Stimulated activated effector memory CD8-positive, alpha-beta T cell treated with anti-CD3 and anti-CD28 coated beads, Interleukin-12 subunit alpha, Interleukin-12 subunit beta, amount 100 ng/mL, for 72 hours (primary cell): ENCODE measurements around the gene CAMK1D.
A peak's percentile ranks its signal among the peaks of the same experiment; 100 is the strongest.

ENCODE experiments used
- ATAC-seq: fragments of 150-1000 bp; cut with Tn5 transposase; 2 replicates; pipeline ENCODE4 v1.10.0; 2021
- DNase-seq, 2 donors: peaks; one replicate each; pipeline ENCODE4 v3.0.0; 2021 to 2022; ENCODE audit warnings: low spot score in 2 of 2
- H3K27ac Mint-ChIP-seq: one replicate; pipeline ENCODE4 v1.8.0; 2022; ENCODE audit warnings: mild to moderate bottlenecking, mixed read lengths
- H3K36me3 Mint-ChIP-seq: one replicate; pipeline ENCODE4 v1.8.0; 2022; ENCODE audit warnings: mild to moderate bottlenecking, mixed read lengths
- H3K4me1 Mint-ChIP-seq: one replicate; pipeline ENCODE4 v1.8.0; 2022; ENCODE audit warnings: mixed read lengths
- H3K4me3 Mint-ChIP-seq: one replicate; pipeline ENCODE4 v1.8.0; 2022; ENCODE audit warnings: mild to moderate bottlenecking, mixed read lengths
- H3K9me3 Mint-ChIP-seq: one replicate; pipeline ENCODE4 v1.8.0; 2022; ENCODE audit warnings: mixed read lengths

The CAMK1D gene

DNA sequence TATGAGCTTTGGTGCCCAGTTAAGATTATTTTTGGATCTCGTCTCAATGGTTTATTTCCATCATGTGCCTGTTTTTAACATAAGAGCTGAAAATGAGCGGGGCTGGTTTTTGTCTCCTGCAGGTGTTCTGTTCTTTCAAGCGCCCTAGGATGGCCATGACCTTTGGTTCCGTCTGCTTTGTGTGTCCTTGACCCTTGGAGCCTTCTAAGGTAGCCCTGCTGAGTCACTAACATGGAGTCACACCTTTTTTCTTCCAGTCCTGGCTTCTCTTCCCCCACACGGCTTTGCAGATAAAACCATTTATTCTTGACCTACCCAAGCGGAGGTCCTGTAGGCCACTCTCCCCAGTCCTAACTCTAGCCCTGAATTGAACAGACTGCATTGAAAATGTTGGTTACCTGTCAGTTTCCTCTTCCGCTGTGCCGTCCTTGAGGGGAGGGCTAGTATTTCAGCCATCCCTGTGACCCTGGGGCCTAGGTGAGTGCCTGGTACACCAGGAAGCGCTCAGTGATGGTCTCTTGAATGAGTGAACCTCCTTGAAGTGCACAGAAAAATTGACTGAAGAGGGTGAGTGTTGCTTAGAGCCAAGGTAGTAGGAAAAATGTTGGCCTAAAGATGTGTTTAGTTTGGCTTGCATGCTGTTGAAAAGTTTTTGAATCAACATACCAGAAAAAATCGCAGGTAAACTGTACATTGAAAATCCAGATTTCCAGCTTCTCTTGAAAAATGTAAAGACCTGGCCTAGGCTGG is 48.0 kb downstream of the CAMK1D start:
- Mint-ChIP-seq H3K27ac (no peak overlapping the region), H3K4me3 (no peak overlapping the region), H3K36me3 (no peaks in the 10 kb centered on the region), H3K9me3 (no peaks in the 10 kb centered on the region), H3K4me1 (peaks cover 29% of the 10 kb centered on the region)
- DNase-seq (no peak), ATAC-seq (no peak)

DNA sequence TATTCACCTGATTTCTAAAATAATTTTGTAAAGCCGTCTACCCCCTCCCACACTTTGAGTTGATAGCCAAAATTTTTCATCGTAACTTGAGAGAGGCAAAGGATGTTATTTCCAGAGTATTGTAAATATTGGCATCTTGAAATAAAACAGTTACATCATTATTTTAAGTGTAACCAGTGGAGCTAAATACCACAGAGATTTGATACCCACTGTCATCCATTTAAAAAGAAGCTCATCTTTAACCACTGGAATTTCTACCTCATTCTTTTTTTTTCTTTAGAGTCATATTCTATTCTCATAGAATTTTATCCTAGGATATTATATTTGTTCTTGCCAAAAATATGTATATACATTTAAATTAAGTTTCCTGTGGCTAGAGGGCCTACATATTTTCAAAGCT is 48.6 kb downstream of the CAMK1D start:
- Mint-ChIP-seq H3K4me1 (peaks cover 29% of the 10 kb centered on the region), H3K9me3 (no peaks in the 10 kb centered on the region), H3K36me3 (no peaks in the 10 kb centered on the region), H3K27ac (no peak overlapping the region), H3K4me3 (no peak overlapping the region)
- ATAC-seq: no peak
- no peak for DNase-seq

DNA sequence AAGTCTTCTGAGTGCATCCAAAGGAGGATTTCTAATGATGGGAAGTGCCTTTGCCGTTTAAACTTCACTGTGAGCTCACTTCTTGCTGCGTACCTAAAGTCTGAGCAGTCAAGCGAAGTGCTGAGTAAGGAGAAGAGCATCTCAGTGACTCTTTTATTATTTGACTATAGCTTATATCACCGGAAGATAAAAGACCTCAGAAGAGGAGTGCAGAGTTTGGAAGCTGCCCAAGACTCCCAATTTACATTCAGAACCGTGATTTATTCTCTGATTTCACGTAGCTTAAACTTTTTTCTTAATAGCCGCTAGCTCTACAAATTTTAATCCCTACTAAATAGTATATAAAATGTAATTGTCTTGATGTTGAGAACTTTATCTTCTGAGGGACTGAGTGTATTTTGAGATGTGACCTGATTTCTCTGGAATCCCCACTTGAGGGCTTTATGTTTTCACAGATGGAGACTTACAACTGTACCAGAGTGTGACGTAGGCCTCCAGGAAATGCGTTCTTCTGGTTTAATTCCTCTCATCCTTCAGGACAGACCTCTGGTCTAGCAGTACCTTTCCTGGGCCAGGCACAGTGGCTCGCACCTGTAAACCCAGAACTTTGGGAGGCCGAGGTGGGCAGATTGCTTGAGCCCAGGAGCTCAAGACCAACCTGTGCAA is 51.1 kb downstream of the CAMK1D start:
- DNase-seq: no peak
- Mint-ChIP-seq H3K27ac (no peak overlapping the region), H3K9me3 (no peaks in the 10 kb centered on the region)

DNA sequence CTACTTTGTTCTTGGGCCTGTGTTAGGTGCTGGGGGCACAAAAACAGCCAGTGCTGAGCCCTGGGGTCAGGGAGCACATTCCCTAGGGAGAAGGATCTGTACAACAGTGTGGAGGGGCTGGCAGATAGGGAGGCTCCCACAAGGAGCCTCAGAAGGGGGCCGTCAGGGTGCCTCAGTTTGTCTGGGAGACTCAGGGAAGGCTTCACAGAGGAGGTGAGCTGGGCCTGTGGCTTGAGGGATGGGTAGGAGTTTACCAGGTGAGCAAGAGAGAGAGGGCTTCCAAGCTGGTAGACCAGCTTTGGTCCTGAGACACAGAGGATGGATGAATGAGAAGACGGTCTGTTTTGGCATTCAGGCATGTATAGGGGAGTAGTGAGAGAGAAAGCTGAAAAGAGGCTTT is 52.1 kb downstream of the CAMK1D start:
- Mint-ChIP-seq H3K27ac (no peak overlapping the region), H3K36me3 (peaks cover under 1% of the 10 kb centered on the region), H3K4me3 (no peak overlapping the region), H3K4me1 (peaks cover 38% of the 10 kb centered on the region), H3K9me3 (no peaks in the 10 kb centered on the region)
- no peak for ATAC-seq
- DNase-seq: no peak

More for the DNA sequence above, 51.1 kb downstream of the CAMK1D start:
- H3K4me1 Mint-ChIP-seq: peaks cover 35% of the 10 kb centered on the region
- no peak overlapping the region for H3K4me3 Mint-ChIP-seq
- H3K36me3 Mint-ChIP-seq: no peaks in the 10 kb centered on the region
- no peak for ATAC-seq

DNA sequence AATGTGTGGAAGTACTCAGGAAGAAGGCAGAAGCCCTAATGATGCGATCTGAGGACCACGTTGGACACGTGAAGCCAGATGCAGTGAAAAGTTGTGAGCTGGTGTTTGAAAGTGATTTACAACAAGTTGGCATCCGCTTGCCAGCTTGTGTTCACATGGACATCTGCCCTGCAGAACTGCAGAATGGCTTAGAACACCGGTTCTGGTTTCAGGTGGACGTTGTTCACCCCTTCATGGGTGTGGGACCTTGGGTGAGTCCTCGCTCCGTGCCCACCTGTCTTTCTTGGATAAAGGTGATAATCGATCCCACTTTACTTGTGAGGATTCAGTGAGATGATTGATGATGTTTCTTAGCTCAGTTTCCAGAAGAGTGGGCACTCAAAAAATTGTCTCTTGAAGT is 53.8 kb downstream of the CAMK1D start:
- H3K36me3 Mint-ChIP-seq: peaks cover 11% of the 10 kb centered on the region
- no peak for ATAC-seq
- no peak for DNase-seq
- peaks cover 48% of the 10 kb centered on the region for H3K4me1 Mint-ChIP-seq
- no peaks in the 10 kb centered on the region for H3K9me3 Mint-ChIP-seq
- no peak overlapping the region for H3K4me3 Mint-ChIP-seq
- no peak overlapping the region for H3K27ac Mint-ChIP-seq

DNA sequence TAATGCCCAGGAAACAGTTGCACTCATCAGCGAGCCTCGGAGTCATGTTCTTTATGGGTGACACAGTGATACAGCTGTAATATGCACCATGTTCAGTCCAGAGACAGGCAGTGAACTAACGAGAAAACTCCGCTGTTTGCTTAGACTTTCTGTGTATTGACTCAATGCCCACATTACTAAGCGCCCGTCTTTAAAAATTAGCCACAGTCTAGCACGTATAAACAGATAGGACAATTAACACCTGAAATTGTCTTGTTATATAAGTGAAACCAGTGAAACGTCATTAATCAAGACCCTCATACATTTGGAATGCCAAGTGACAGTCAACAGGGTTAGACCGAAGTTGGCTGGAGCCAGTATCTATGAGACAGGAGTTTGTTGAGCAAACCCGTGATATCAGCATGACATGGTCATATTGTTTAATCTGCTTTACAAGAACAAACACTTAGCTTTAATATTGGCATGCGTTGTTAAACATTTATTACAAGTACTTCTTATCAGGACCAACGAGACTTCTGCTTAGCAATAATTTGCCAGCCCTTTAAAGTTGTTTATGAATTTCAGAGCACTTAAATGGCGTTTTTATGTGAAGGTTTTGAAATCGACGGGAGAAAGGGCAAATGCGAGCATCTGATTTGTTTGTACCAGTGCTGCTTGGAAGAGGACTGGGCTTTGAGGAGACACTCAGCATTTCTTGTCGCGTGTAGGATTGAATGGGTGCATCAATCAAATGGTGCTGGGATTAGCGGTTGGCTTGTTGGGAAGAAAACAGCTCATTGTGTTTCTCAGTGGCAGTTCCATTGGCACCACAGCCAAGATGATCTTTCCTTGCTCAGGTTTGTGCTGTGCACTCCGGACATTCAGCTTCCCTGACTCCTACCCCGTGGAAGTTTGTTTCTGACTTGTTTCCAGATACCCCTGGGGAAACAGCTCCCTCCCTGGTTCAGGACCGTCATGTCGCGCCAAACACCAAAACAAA is 56.3 kb downstream of the CAMK1D start:
- Mint-ChIP-seq H3K9me3 (no peaks in the 10 kb centered on the region), H3K4me3 (peak overlapping the region; percentile 36), H3K27ac (peak overlapping the region; percentile 43), H3K36me3 (peaks cover 11% of the 10 kb centered on the region), H3K4me1 (peaks cover 61% of the 10 kb centered on the region)
- ATAC-seq (no peak), DNase-seq (no peak)

DNA sequence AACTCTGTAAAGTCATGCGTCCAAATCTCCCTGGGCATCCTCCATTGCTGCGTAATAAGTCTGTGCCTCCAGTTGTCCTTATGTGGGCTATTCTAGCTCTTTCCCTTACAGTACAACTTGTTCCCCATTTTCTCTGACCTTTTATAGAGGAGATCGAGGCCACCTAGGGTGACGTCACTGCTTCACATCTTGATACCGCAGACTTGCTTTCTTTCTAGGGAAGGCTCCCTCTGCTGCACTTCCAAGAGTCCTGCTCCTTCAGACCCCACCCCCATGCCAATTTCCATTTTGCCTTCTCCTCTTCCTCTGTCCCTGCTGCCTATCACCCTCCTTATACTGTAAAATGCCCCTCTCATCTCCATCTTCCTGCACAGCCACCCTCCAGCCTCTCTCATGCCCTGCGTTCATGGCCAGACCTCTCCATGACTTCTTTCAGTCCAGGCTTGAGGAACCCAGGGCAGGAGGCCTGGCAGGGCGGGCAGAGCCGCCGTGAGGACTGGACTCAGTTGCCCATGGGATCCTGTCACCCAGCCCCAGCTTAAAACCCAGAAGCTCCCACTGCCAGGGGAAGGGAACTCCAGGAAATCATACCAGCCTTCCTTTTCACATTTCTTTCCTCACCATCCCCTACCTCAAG is 57.5 kb downstream of the CAMK1D start:
- ATAC-seq (no peak), DNase-seq (no peak)
- Mint-ChIP-seq H3K4me3 (no peak overlapping the region), H3K36me3 (peaks cover 11% of the 10 kb centered on the region), H3K4me1 (peaks cover 54% of the 10 kb centered on the region), H3K9me3 (no peaks in the 10 kb centered on the region), H3K27ac (peak overlapping the region; percentile 22)

DNA sequence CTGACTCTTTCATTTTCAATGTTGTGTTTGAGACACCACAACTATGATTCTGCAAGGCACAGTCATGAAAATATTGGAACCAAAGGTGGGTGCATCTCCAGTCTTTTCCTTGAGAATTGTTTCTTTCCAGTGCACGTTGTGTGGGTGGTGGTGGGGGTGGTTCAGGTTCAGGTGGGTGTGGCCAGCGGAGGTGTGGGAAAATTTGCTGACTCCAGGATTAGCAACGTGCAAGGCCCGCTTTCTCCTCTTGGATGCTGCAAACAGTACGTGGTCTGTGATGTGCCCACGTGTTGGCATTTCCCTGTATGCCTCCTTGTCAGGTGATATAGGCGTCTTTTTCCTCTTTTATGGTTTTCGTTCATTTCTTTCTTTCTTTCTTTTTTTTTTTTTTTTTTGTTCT is 59.1 kb downstream of the CAMK1D start:
- Mint-ChIP-seq H3K36me3 (peaks cover 16% of the 10 kb centered on the region), H3K4me1 (peaks cover 56% of the 10 kb centered on the region), H3K27ac (no peak overlapping the region)

DNA sequence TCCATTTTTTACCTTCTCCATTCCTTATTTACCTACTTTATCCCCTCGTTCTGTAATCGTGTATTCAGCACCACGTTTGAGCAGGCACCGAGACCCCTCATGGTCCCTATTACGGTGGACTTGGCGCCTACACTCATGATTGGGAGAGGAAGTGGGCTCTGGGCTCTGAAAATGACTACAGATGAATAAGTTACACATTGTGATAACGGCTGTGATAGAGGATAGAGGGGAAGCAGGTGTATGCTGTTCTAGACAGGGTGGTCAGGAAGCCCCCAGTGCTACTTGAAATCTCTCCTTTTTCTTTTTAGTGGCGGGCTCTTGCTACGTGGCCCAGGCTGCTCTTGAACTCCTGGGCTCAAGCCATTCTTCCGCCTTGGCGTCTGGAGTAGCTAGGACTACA is 59.8 kb downstream of the CAMK1D start:
- no peak overlapping the region for H3K4me3 Mint-ChIP-seq
- peaks cover 4% of the 10 kb centered on the region for H3K9me3 Mint-ChIP-seq
- DNase-seq (no peak), ATAC-seq (no peak)
- H3K4me1 Mint-ChIP-seq: peaks cover 58% of the 10 kb centered on the region
- H3K27ac Mint-ChIP-seq: peak overlapping the region; percentile 9
- H3K36me3 Mint-ChIP-seq: peaks cover 18% of the 10 kb centered on the region

More for the DNA sequence above, 59.1 kb downstream of the CAMK1D start:
- ATAC-seq (no peak), DNase-seq (no peak)
- peaks cover 3% of the 10 kb centered on the region for H3K9me3 Mint-ChIP-seq
- no peak overlapping the region for H3K4me3 Mint-ChIP-seq

DNA sequence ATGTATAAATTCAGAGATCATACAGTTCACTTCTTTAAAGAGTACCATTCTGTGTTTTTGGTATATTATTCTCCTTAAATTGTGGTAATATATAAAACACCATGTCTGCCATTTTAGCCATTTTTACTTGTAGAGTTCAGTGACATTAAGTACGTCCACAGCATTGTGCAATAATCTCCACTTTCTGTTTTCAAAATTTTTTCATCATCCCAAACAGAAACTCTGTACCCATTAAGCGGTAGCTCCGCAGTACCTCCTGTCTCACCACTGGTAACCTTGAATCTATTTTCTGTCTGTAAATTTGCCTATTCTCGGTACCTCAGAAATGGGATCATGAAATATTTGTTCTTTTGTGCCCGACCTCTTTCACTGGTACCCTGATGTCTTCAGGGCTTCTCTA is 60.3 kb downstream of the CAMK1D start:
- Mint-ChIP-seq H3K9me3 (peaks cover 4% of the 10 kb centered on the region), H3K36me3 (peaks cover 18% of the 10 kb centered on the region), H3K4me1 (peaks cover 53% of the 10 kb centered on the region), H3K4me3 (no peak overlapping the region), H3K27ac (no peak overlapping the region)
- DNase-seq (no peak), ATAC-seq (no peak)

DNA sequence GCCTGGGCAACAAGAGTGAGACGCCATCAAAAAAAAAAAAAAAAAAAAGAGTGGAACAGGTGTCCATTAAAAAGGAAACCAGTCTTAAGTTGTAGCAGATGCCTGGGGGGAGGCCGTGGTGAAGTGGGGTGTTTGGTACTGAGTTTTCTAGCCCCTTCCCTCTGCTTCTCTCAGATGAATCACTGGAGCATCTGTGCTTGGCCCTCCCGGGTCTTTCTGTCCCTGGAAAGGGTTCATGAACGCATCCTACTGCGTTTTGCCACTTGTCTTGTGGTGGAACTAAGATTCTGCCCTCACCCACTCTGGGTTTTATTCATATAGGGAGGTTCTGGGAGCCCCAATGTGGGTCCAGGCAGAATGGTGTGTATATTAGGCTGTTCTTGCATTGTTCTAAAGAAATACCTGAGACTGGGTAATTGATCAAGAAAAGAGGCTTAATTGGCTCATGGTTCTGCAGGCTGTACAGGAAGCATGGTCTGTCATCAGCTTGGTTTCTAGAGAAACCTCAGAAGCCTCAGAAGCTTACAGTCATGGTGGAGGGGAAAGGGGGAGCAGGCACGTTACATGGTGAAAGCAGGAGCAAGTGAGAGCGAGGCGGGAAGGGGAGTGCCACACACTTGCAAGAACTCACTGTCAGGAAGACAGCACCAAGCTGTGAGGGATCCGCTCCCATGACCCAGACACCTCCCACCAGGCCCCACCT is 63.5 kb downstream of the CAMK1D start:
- peak overlapping the region; percentile 2 for H3K4me3 Mint-ChIP-seq
- peak; percentile 96 for ATAC-seq
- H3K9me3 Mint-ChIP-seq: peaks cover 4% of the 10 kb centered on the region
- DNase-seq: peak; percentile 7 to 73
- H3K36me3 Mint-ChIP-seq: peaks cover 7% of the 10 kb centered on the region
- H3K4me1 Mint-ChIP-seq: peaks cover 31% of the 10 kb centered on the region
- peak overlapping the region; percentile 13 for H3K27ac Mint-ChIP-seq

DNA sequence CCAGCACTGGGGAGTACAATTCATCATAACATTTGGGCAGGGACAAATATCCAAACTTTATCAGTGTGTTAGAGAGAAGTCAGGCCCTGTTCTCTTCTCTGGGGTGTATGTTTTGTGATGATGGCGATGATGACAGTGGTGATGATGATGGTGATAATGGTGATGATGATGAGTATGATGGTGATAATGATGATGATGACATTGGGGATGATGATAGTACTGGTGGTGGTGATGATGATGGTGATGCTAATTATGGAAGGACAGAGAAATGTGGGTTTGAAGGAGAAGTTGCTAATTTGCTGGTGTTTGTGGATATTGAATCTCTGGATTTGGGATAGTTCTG is 64.0 kb downstream of the CAMK1D start:
- Mint-ChIP-seq H3K4me3 (peak overlapping the region; percentile 2), H3K9me3 (peaks cover 4% of the 10 kb centered on the region), H3K4me1 (peaks cover 31% of the 10 kb centered on the region), H3K36me3 (peaks cover 7% of the 10 kb centered on the region), H3K27ac (peak overlapping the region; percentile 13)
- ATAC-seq (peak; percentile 83), DNase-seq (no peak)

DNA sequence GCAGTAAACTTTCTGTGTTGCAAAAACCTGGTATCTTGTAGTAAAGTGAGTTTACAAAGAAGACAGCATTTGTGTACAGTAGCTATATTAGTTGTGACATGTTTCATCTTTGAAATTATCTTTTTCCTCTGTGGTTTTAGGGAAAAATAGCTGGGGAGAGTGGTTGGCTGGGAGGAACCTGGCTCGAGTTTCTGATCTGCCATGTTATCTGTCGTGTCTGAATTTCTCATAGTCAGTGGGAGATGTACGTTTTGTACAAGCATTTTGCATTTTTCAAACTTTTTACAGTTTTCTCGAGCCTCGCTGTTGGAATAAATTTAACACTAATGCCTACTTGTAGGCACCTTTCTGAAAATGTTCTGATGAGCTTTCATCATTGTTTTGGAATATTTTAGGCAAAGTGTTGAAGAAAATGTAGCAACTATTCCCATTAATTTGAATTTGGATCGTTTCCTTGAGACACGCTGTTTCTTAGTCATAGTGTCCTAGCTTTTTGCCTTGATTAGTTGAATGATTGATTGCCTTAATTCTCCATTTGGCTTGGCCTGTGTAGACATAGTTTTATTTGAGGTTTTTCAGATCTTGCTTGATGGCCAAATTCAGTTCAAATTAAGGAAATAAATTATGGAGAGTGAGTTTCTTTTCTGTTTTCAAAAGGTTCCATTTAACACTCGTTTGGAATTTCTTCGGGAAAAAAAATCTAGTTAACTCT is 65.1 kb downstream of the CAMK1D start:
- peaks cover 37% of the 10 kb centered on the region for H3K4me1 Mint-ChIP-seq
- H3K27ac Mint-ChIP-seq: no peak overlapping the region
- no peak for ATAC-seq

More for the DNA sequence above, 65.1 kb downstream of the CAMK1D start:
- Mint-ChIP-seq H3K9me3 (peaks cover 4% of the 10 kb centered on the region), H3K4me3 (no peak overlapping the region), H3K36me3 (peaks cover 16% of the 10 kb centered on the region)
- no peak for DNase-seq
